NCI-H2171 (cell line): ENCODE results near the gene DEFB131B.
A peak's percentile ranks its signal among the peaks of the same experiment; 100 is the strongest.
"Not testable (repeated sequence)": the region's sequence is repeated elsewhere in the genome, so short reads cannot be mapped to it uniquely, and the experiment has no call there.

Experiments
- DNase-seq: peaks from one replicate; lab custom pipeline; 2025; lab: John Stamatoyannopoulos, UW

Gene DEFB131B

GRCh38 chr11:71911321-71911985, 33.2 kb downstream of the DEFB131B start:
- DNase-seq: not testable (repeated sequence)

DNA sequence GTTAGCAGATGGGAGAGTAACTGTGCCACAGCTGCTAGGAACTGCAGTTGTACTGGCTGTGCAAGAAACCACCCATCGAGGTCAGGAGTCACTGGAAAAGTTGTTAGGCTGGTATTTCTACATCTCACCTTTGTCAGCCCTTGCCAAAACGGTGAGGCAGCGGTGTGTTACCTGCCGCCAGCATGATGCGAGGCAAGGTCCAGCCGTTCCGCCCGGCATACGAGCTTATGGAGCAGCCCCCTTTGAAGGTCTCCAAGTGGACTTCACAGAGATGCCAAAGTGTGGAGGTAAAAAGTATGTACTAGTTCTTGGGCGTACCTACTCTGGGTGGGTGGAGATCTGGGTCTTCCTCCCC, 33.7 kb downstream of the DEFB131B start:
- DNase-seq: not testable (repeated sequence)

- DNase-seq: no peak
Measured at GRCh38 chr11:71913756-71914526, 35.7 kb downstream of the DEFB131B start.

DNA sequence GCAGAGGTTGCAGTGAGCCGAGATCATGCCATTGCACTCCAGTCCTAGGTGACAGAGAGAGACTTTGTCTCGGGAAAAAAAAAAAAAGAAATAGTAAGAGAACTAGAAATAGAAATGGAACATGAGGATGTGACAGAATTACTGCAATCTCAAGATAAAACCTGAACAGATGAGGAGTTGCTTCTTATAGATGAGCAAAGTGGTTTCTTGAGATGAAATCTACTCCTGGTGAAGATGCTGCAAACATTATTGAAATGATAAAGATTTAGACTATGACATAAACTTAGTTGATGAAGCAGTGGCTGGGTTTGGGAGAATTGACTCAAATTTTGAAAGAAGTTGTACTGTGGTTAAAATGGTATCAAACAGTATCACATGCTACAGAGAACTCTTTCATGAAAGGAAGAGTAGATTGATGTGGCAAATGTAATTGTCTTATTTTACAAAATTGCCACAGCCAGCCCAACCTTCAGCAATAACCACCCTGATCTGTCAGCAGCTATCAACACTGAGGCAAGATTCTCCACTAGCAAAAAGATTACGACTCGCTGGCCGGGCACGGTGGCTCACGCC, 36.5 kb downstream of the DEFB131B start:
- no peak for DNase-seq

GRCh38 chr11:71917646-71918140, 39.4 kb downstream of the DEFB131B start:
- no peak for DNase-seq

DNA sequence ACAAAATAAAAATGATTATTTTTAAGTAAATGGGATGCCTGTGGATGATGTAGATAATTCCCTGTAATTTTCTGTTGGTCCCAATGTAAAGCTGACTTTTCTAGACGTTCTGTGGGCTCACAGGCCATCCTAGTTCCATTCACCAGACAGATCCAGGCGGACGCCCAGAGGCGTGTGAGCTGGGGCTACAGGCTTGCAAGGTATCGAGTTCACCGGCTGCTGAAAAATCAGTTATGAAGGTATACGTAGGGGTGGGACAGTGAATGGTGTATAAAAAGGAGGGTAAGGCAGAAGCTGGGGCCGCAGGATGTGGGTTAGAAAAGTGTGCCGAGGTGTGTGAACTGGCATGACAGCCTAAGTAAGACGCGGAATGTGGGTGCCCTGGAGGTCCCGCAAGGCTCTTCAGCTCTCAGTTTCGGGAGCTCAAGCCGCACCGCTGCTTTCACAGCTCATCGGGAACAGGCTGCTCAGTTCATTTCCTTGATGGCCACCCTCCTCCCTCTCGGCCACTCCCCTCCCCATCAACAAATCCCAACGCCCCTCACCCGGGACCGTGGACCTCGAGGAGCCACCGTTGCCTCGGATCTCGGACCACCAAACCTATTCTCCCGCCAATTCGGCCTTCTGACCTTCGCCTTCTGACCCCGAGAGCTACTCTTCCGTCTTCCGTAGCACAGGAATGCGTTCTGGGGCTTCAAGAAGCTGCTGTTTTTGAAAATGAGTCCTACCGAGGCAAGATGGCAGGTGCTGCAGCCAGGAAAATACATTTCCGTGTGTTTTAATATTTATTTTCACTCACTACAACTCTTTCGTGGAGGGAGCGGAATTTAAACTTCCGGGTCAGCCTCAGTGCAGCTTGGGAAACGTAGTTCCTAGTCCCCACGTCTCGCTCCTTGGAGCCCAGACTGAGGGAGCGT, 49.8 kb downstream of the DEFB131B start, which contains the start of gene XNDC1N:
XNDC1N (minus strand) TSS at position 775 of the 917 bp plus-strand sequence. CDS start 5,241 bp downstream, outside the sequence.
- peak; percentile 88 for DNase-seq

GRCh38 chr11:71928737-71929443, 50.6 kb downstream of the DEFB131B start, which contains the start of gene RNF121:
RNF121 (plus strand) TSS chr11:71929046; CDS start chr11:71929062, 16 bp downstream.
- DNase-seq: peak; percentile 97

DNA sequence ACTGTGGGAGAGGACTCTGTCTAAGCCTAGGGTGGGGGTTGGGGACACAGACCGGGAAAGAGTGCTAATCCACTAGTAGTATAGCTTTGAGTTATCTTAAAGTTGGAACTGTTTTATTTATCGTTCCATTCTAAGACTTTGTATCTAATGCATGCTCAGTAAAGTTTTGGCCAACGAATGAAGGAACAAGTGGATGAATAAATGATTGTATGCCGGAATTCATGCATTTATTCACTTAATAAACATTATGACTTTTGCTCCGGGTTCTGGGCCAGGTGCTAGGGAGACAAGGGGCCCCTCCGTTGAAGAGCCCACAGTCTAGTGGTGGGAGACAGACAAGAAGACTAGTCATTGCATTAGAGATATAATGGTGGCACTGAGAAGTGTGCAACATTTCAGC, 51.2 kb downstream of the DEFB131B start:
- no peak for DNase-seq

- no peak for DNase-seq
Measured at GRCh38 chr11:71930556-71931244, 52.4 kb downstream of the DEFB131B start.

DNA sequence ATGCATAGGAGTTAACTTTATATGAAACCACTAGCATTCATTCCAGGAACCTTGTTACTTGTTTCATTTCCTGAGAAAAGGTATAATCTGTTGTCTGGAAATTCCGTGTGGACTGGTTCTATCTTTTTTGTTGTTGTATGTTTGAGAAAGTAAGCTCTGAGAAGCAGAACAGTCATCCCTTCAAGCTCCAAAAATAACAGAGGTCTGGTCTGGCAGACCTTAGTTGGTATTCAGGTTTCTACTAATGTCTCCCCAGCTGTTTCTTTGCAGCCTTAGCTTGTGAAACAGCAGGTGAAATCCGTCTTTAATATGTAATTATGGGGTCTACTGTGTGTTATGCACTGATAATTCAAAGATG, 53.0 kb downstream of the DEFB131B start:
- no peak for DNase-seq

- no peak for DNase-seq
Measured at GRCh38 chr11:71933141-71933933, 55.1 kb downstream of the DEFB131B start.
